Upper lobe of left lung (tissue), 6 donors: ENCODE data around the gene CISH. TPM values are rescaled to one million over a fixed set of nuclear protein-coding genes. Genes with fewer than 3 reads are reported as not detected.
A peak's percentile ranks its signal among the peaks of the same experiment; 100 is the strongest.

Experiments used
- ATAC-seq, 2 donors: fragments of 200-7000 bp; cut with Tn5 transposase; one replicate each; pipeline ENCODE4 v1.9.1; 2022; ENCODE audit warnings: mild to moderate bottlenecking in 2 of 2, moderate library complexity in 2 of 2; ENCODE audit not compliant: low FRiP score in 2 of 2
- DNase-seq, 2 donors: peaks; one replicate each; pipeline ENCODE4 v3.0.0-alpha.2; 2019 to 2020
- H3K27ac ChIP-seq, 4 donors: fragments of 200-600 bp; sonication (generic); one replicate each; pipeline ENCODE4 v1.5.1; 2016 to 2019
- H3K27me3 ChIP-seq, 4 donors: fragments of 200-600 bp; sonication (generic); one replicate each; pipeline ENCODE4 v1.5.1; 2017 to 2019
- H3K36me3 ChIP-seq, 4 donors: fragments of 200-600 bp; sonication (generic); one replicate each; pipeline ENCODE4 v1.5.1; 2016 to 2019
- H3K4me1 ChIP-seq, 4 donors: fragments of 200-600 bp; sonication (generic); one replicate each; pipeline ENCODE4 v1.5.1; 2018 to 2019
- H3K4me3 ChIP-seq, 4 donors: fragments of 200-600 bp; sonication (generic); one replicate each; pipeline ENCODE4 v1.5.1; 2017 to 2019; ENCODE audit warnings: mild to moderate bottlenecking in 2 of 4, moderate library complexity in 1 of 4
- H3K9me3 ChIP-seq, 4 donors: fragments of 200-600 bp; sonication (generic); one replicate each; pipeline ENCODE4 v1.5.1; 2018 to 2019
- CTCF ChIP-seq, 6 experiments: fragments of 450-650 bp in 4 of 6; fragments of 200-600 bp in 2 of 6; sonication (generic) in 2 of 6; IDR thresholded peaks; one replicate each; pipeline ENCODE4 v1.5.1; 2016 to 2019; ENCODE audit warnings: antibody characterized with exemption in 6 of 6
- EP300 ChIP-seq, 4 donors: sonication (generic); formaldehyde crosslinking; IDR thresholded peaks; one replicate each; pipeline ENCODE4 v1.5.1; 2017; ENCODE audit warnings: antibody characterized with exemption in 4 of 4, control low read depth in 2 of 4
- POLR2A ChIP-seq, 4 donors: fragments of 450-650 bp; IDR thresholded peaks; one replicate each; pipeline ENCODE4 v1.5.1; 2016 to 2017; ENCODE audit warnings: antibody characterized with exemption in 4 of 4, mild to moderate bottlenecking in 2 of 4
- POLR2AphosphoS5 ChIP-seq, 2 donors: sonication (generic); formaldehyde crosslinking; IDR thresholded peaks; one replicate each; pipeline ENCODE4 v1.5.1; 2017; ENCODE audit warnings: antibody characterized with exemption in 2 of 2
- WGBS, 2 donors: methylation state at CpG; one replicate each; pipeline ENCODE4 v1.1.5; 2017 to 2018; 5-methylcytosine and 5-hydroxymethylcytosine counted together
- total RNA-seq, 6 donors: library from RNA; depleted of rRNA in 4 of 6; stranded (reverse); fragments of >200 nt in 4 of 6; gene quantifications; one replicate each; pipeline versions ENCODE4 v1.1.0 to v1.2.1, GENCODE V29; 2016 to 2021
- donor health status: DM: no; HTN: no; CAD: no; lungs with moderate emphysema.
- donor health status: DM: no; HTN: yes; CAD: no; lungs with severe emphysema.

The CISH gene
- total RNA-seq, 6 donors from 2014 or later, result 35.8 to 66.9 (median 43.1) TPM

DNA sequence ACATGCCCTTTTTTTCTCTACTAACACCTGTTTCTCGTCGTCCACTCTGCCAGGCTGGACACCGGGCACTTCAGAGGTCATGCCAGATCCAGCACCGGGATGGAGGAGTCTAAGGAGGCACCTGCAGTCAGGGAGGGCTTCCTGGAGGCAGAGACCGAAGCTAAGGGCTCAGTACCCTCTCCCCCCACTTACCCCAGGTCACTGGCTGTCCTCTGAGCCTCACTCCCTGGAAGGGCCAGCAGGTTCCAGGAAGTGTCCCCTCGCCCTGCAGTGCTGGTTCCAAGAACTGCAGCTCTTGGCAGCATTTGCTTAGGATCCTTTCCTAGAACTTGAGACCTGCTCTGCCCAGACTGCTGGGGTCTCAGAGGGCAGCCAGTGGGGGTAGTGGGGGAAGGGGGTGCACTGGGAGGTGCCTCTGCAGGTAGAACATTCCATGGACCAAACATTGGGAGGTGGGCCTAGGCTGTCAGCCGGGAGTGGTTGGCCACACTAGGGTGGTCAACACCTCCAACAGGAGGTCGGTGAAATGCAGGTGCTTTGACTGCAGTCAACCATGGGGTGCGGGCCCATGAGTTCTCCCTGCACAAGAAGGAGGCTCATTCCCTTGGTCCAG, 11.3 kb downstream of the CISH start:
- Histone ChIP-seq H3K36me3 (peaks cover 0 to 14% (median 5%) of the 10 kb centered on the region in 4 donors), H3K9me3 (no peaks in the 10 kb centered on the region), H3K4me1 (peaks cover 57 to 63% (median 62%) of the 10 kb centered on the region in 4 donors), H3K4me3 (no peak overlapping the region), H3K27ac (peak overlapping the region; percentile 94 to 96 (median 95)), H3K27me3 (no peaks in the 10 kb centered on the region)
- WGBS, 2 donors, result 54 to 67% methylated on average over 6 to 9 of the region's 9 CpGs
- DNase-seq (no peak), ATAC-seq (no peak)
- TF ChIP-seq EP300 (IDR thresholded peaks at IDR 0.05) (peak in 2 of 4 donors; percentile 45 to 50), CTCF (IDR thresholded peaks at IDR 0.05) (peak in 1 of 6 experiments; percentile 4), POLR2AphosphoS5 (IDR thresholded peaks at IDR 0.05) (peak in 1 of 2 donors; percentile 26), POLR2A (IDR thresholded peaks at IDR 0.05) (no peak)

GRCh38 chr3:50599716-50600118, 11.9 kb downstream of the CISH start:
- no peaks in the 10 kb centered on the region for H3K9me3 ChIP-seq
- peaks cover 0 to 9% (median 4%) of the 10 kb centered on the region in 4 donors for H3K36me3 ChIP-seq
- no peaks in the 10 kb centered on the region for H3K27me3 ChIP-seq
- no peak overlapping the region for H3K4me3 ChIP-seq
- 59 to 80% methylated on average over 1 of the region's 1 CpG for WGBS, 2 donors
- DNase-seq (no peak), ATAC-seq (no peak)
- TF ChIP-seq POLR2AphosphoS5 (IDR thresholded peaks at IDR 0.05) (no peak), EP300 (IDR thresholded peaks at IDR 0.05) (no peak), CTCF (IDR thresholded peaks at IDR 0.05) (no peak), POLR2A (IDR thresholded peaks at IDR 0.05) (no peak)
- peak overlapping the region; percentile 94 to 96 (median 95) for H3K27ac ChIP-seq
- H3K4me1 ChIP-seq, result peaks cover 51 to 59% (median 57%) of the 10 kb centered on the region in 4 donors

DNA sequence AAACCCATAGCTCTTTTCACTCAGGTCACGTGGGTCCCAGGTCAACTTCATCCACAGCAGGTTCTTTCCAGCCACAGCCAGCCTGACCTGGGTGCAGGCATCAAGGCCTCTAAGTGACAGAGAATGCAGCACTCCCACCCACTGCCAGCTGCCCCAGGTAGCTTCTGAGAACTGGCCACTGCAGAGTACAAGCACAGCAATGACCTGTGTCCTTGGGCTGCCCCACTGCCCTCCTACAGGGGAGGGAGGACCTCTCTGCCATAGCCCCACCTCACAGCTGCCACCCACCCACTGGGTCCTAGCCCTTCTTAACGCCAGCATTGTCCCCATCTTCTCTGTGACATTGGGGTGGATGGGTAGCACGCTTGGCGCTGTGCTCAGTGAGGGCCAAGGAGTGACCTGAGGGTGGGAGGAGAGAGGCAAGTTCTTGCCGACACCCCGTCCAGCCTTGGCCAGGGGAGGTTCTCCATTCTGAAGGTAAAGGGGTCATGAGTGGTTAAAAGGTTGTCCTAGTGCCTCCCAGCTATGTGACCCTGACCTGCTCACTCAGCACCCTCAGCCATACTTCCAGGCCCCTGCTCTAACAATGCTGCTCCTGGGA, 12.4 kb downstream of the CISH start:
- no peaks in the 10 kb centered on the region for H3K9me3 ChIP-seq
- peaks cover 47 to 58% (median 51%) of the 10 kb centered on the region in 4 donors for H3K4me1 ChIP-seq
- ATAC-seq, result no peak
- H3K27ac ChIP-seq, result peak overlapping the region; percentile 94 to 96 (median 95)
- TF ChIP-seq POLR2A (IDR thresholded peaks at IDR 0.05), result no peak
- TF ChIP-seq CTCF (IDR thresholded peaks at IDR 0.05), result no peak
- TF ChIP-seq POLR2AphosphoS5 (IDR thresholded peaks at IDR 0.05), result no peak
- TF ChIP-seq EP300 (IDR thresholded peaks at IDR 0.05), result no peak
- no peak for DNase-seq
- 82% methylated on average over 4 to 6 of the region's 6 CpGs for WGBS, 2 donors
- H3K27me3 ChIP-seq, result no peaks in the 10 kb centered on the region
- H3K4me3 ChIP-seq, result no peak overlapping the region
- H3K36me3 ChIP-seq, result peaks cover 0 to 4% (median under 1%) of the 10 kb centered on the region in 4 donors

GRCh38 chr3:50594253-50594785, 17.3 kb downstream of the CISH start:
- DNase-seq (no peak), ATAC-seq (no peak)
- no peak overlapping the region for H3K4me3 ChIP-seq
- peaks cover 29 to 45% (median 41%) of the 10 kb centered on the region in 4 donors for H3K4me1 ChIP-seq
- H3K9me3 ChIP-seq, result no peaks in the 10 kb centered on the region
- H3K27me3 ChIP-seq, result no peaks in the 10 kb centered on the region
- WGBS, 2 donors, result 32 to 37% methylated on average over 2 of the region's 2 CpGs
- H3K27ac ChIP-seq, result no peak overlapping the region
- no peak for TF ChIP-seq EP300 (IDR thresholded peaks at IDR 0.05)
- TF ChIP-seq CTCF (IDR thresholded peaks at IDR 0.05), result no peak
- no peaks in the 10 kb centered on the region for H3K36me3 ChIP-seq
